Motor neuron (in vitro differentiated cells): ENCODE results near the gene TBCEL. TPM values are rescaled to one million over a fixed set of nuclear protein-coding genes. Genes with fewer than 3 reads are reported as not detected.
A peak's percentile ranks its signal among the peaks of the same experiment; 100 is the strongest.
"Not testable (repeated sequence)": the region's sequence is repeated elsewhere in the genome, so short reads cannot be mapped to it uniquely, and the experiment has no call there.

Experiments
- ATAC-seq, 8 experiments: fragments of 200-7000 bp; cut with Tn5 transposase; replicated peaks in 6 of 8; 2 replicates each; pipeline ENCODE4 v1.8.0; 2021; ENCODE audit warnings: mild to moderate bottlenecking in 8 of 8, moderate library complexity in 8 of 8
- H3K27ac ChIP-seq, 2 donors: fragments of 250-450 bp; sonication (Bioruptor Pico); 2 replicates each; pipeline ENCODE4 v1.9.0; 2021; ENCODE audit warnings: antibody characterized with exemption in 2 of 2, mild to moderate bottlenecking in 2 of 2, moderate library complexity in 1 of 2
- H3K4me1 ChIP-seq, 2 donors: fragments of 250-450 bp; sonication (Bioruptor Pico); replicated peaks in 1 of 2; 2 replicates each; pipeline ENCODE4 v1.6.1; 2021; ENCODE audit warnings: antibody characterized with exemption in 2 of 2, mild to moderate bottlenecking in 2 of 2, moderate library complexity in 1 of 2
- H3K4me3 ChIP-seq, 5 donors: fragments of 250-450 bp; sonication (Bioruptor Pico); 2 replicates each; pipeline ENCODE4 v1.9.0; 2021; ENCODE audit warnings: antibody characterized with exemption in 5 of 5, mild to moderate bottlenecking in 5 of 5, moderate library complexity in 4 of 5
- WGBS, 10 experiments: fragments of 450-650 bp; shearing (Covaris generic); methylation state at CpG; one replicate each; pipeline ENCODE4 v1.0.0; 2022; 5-methylcytosine and 5-hydroxymethylcytosine counted together
- in situ Hi-C, 9 experiments: fragments of 400-800 bp; cut with MboI; loops; one replicate each; pipeline ENCODE4 v1.15.0; 2021; ENCODE audit warnings: low sequenced_read_pairs in 9 of 9, low pct_unique_long_range_greater_than_20kb in 2 of 9; ENCODE audit not compliant: unreplicated experiment in 9 of 9
- total RNA-seq, 8 experiments: library from RNA; unstranded; fragments of 300-600 nt; gene quantifications; 2 replicates each; pipeline versions ENCODE4 v1.2.3 to v1.2.4, GENCODE V29; 2022

TBCEL gene
- total RNA-seq, 8 experiments from 2014 or later, result 22.0 to 56.5 (median 28.3) TPM

GRCh38 chr11:121105481-121106195 lies 81.7 kb downstream of the TBCEL start:
- in situ Hi-C loops, result loop anchor here in 2 of 9 experiments (25.0 kb wide), 2 partner anchors 168 to 593 kb away; partner anchors contain the start of gene GRIK4 (in 1 of the 2)
- Histone ChIP-seq H3K27ac (no peak overlapping the region), H3K4me1 (peaks cover 15 to 17% of the 10 kb centered on the region in 2 donors), H3K4me3 (no peak overlapping the region)
- 10 to 100% (median 90%) methylated on average over 1 to 4 of the region's 6 CpGs; no CpG with 5 or more reads in 2 of the 10 experiments for WGBS, 10 experiments
- ATAC-seq, result peak in 3 of 8 experiments; percentile 34 to 42 (median 39)

GRCh38 chr11:121106812-121107211 lies 82.9 kb downstream of the TBCEL start:
- in situ Hi-C loops, result loop anchor here in 2 of 9 experiments (25.0 kb wide), 2 partner anchors 170 to 595 kb away; partner anchors contain the start of gene GRIK4 (in 1 of the 2)
- Histone ChIP-seq H3K4me3 (no peak overlapping the region), H3K4me1 (peaks cover 15 to 18% of the 10 kb centered on the region in 2 donors), H3K27ac (no peak overlapping the region)
- no peak for ATAC-seq
- WGBS, 10 experiments, result 69 to 92% (median 80%) methylated on average over 1 to 5 of the region's 5 CpGs; no CpG with 5 or more reads in 3 of the 10 experiments

GRCh38 chr11:121108413-121108812 lies 84.5 kb downstream of the TBCEL start:
- in situ Hi-C loops, result loop anchor here in 2 of 9 experiments (25.0 kb wide), 2 partner anchors 171 to 596 kb away; partner anchors contain the start of gene GRIK4 (in 1 of the 2)
- no peak for ATAC-seq
- no peak overlapping the region for H3K27ac ChIP-seq
- no peak overlapping the region for H3K4me3 ChIP-seq
- WGBS, 10 experiments, result 67% methylated on average over 1 of the region's 1 CpG; no CpG with 5 or more reads in 9 of the 10 experiments
- peaks cover 15 to 18% of the 10 kb centered on the region in 2 donors for H3K4me1 ChIP-seq

GRCh38 chr11:121109471-121109870 lies 85.6 kb downstream of the TBCEL start:
- peaks cover 12 to 17% of the 10 kb centered on the region in 2 donors for H3K4me1 ChIP-seq
- ATAC-seq, result no peak
- H3K27ac ChIP-seq, result no peak overlapping the region
- no peak overlapping the region for H3K4me3 ChIP-seq
- WGBS, 10 experiments, result 80 to 100% (median 100%) methylated on average over 2 of the region's 2 CpGs; no CpG with 5 or more reads in 3 of the 10 experiments
- in situ Hi-C loops, result loop anchor here in 2 of 9 experiments (25.0 kb wide), 2 partner anchors 172 to 597 kb away; partner anchors contain the start of gene GRIK4 (in 1 of the 2)

- no peak for ATAC-seq
- H3K4me3 ChIP-seq, result no peak overlapping the region
- in situ Hi-C loops, result loop anchor here in 2 of 9 experiments (25.0 kb wide), 2 partner anchors 173 to 598 kb away; partner anchors contain the start of gene GRIK4 (in 1 of the 2)
- no peak overlapping the region for H3K27ac ChIP-seq
- peaks cover 6 to 11% of the 10 kb centered on the region in 2 donors for H3K4me1 ChIP-seq
- WGBS, 10 experiments, result 0 to 100% (median 58%) methylated on average over 1 to 7 of the region's 7 CpGs
Measured at GRCh38 chr11:121109916-121110586, 86.1 kb downstream of the TBCEL start.

- H3K4me3 ChIP-seq, result no peak overlapping the region
- no peak overlapping the region for H3K27ac ChIP-seq
- no peak for ATAC-seq
- H3K4me1 ChIP-seq, result peaks cover 2 to 8% of the 10 kb centered on the region in 2 donors
- 48 to 87% (median 67%) methylated on average over 1 to 10 of the region's 10 CpGs; no CpG with 5 or more reads in 3 of the 10 experiments for WGBS, 10 experiments
- in situ Hi-C loops, result loop anchor here in 2 of 9 experiments (25.0 kb wide), 2 partner anchors 174 to 599 kb away; partner anchors contain the start of gene GRIK4 (in 1 of the 2)
Measured at GRCh38 chr11:121110871-121111724, 87.2 kb downstream of the TBCEL start.

- Histone ChIP-seq H3K4me3 (no peak overlapping the region), H3K27ac (no peak overlapping the region), H3K4me1 (peaks cover 7 to 12% of the 10 kb centered on the region in 2 donors)
- WGBS, 10 experiments, result 4 to 85% (median 28%) methylated on average over 3 to 16 of the region's 32 CpGs; no CpG with 5 or more reads in 2 of the 10 experiments
- in situ Hi-C loops, result loop anchor here in 2 of 9 experiments (25.0 kb wide), 2 partner anchors 175 to 600 kb away; partner anchors contain the start of gene GRIK4 (in 1 of the 2)
- ATAC-seq, result peak; percentile 75 to 96 (median 90)
Measured at GRCh38 chr11:121112498-121113455, 88.9 kb downstream of the TBCEL start.

- no peak for ATAC-seq
- Histone ChIP-seq H3K27ac (no peak overlapping the region), H3K4me1 (peaks cover 10 to 12% of the 10 kb centered on the region in 2 donors), H3K4me3 (no peak overlapping the region)
- in situ Hi-C loops, result loop anchor here in 2 of 9 experiments (25.0 kb wide), 2 partner anchors 176 to 601 kb away; partner anchors contain the start of gene GRIK4 (in 1 of the 2)
- 8 to 92% (median 76%) methylated on average over 1 to 9 of the region's 9 CpGs for WGBS, 10 experiments
Measured at GRCh38 chr11:121113611-121114010, 89.7 kb downstream of the TBCEL start.

GRCh38 chr11:121115024-121115423 lies 91.1 kb downstream of the TBCEL start:
- peaks cover 10 to 18% of the 10 kb centered on the region in 2 donors for H3K4me1 ChIP-seq
- in situ Hi-C loops, result loop anchor here in 2 of 9 experiments (25.0 kb wide), 2 partner anchors 178 to 603 kb away; partner anchors contain the start of gene GRIK4 (in 1 of the 2)
- ATAC-seq, H3K27ac ChIP-seq, H3K4me3 ChIP-seq: not testable (repeated sequence)
- no CpG with 5 or more reads among the region's 1 CpG for WGBS, 10 experiments

- WGBS, 10 experiments, result 20 to 88% (median 48%) methylated on average over 2 to 4 of the region's 6 CpGs; no CpG with 5 or more reads in 3 of the 10 experiments
- H3K4me1 ChIP-seq, result peaks cover 8 to 11% of the 10 kb centered on the region in 2 donors
- H3K27ac ChIP-seq, result no peak overlapping the region
- in situ Hi-C loops, result loop anchor here in 2 of 9 experiments (25.0 kb wide), 2 partner anchors 180 to 605 kb away; partner anchors contain the start of gene GRIK4 (in 1 of the 2)
- ATAC-seq, result peak in 1 of 8 experiments; percentile 16
- no peak overlapping the region for H3K4me3 ChIP-seq
Measured at GRCh38 chr11:121117788-121118187, 93.9 kb downstream of the TBCEL start.

- Histone ChIP-seq H3K27ac (no peak overlapping the region), H3K4me3 (no peak overlapping the region), H3K4me1 (peaks cover 8 to 11% of the 10 kb centered on the region in 2 donors)
- peak in 6 of 8 experiments; percentile 25 to 84 (median 66) for ATAC-seq
- in situ Hi-C loops, result loop anchor here in 2 of 9 experiments (25.0 kb wide), 2 partner anchors 182 to 607 kb away; partner anchors contain the start of gene GRIK4 (in 1 of the 2)
- 0 to 100% (median 27%) methylated on average over 1 of the region's 1 CpG; no CpG with 5 or more reads in 5 of the 10 experiments for WGBS, 10 experiments
Measured at GRCh38 chr11:121119440-121119839, 95.5 kb downstream of the TBCEL start.
